ENCODE measurements around the gene ETV1.

DNA sequence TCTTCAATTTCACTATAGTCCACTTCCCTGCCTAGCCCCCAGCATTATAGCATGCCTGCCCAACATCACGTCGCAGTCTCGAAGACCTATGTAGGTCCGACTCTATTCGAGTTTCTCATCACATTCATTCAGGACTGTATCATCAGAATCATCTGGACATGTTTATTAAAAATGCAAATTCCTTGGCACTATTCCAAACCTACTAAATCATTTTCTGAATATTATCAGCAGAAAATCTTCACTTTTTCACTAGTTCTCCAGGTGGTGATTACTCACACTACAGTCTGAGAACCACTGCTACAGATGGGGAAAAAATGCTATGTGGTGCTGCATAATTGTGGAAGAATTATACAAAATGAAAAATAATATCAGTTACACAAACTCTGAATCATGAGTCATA, 29.3 kb upstream of the ETV1 start:
- TF ChIP-seq, protein P1, sequence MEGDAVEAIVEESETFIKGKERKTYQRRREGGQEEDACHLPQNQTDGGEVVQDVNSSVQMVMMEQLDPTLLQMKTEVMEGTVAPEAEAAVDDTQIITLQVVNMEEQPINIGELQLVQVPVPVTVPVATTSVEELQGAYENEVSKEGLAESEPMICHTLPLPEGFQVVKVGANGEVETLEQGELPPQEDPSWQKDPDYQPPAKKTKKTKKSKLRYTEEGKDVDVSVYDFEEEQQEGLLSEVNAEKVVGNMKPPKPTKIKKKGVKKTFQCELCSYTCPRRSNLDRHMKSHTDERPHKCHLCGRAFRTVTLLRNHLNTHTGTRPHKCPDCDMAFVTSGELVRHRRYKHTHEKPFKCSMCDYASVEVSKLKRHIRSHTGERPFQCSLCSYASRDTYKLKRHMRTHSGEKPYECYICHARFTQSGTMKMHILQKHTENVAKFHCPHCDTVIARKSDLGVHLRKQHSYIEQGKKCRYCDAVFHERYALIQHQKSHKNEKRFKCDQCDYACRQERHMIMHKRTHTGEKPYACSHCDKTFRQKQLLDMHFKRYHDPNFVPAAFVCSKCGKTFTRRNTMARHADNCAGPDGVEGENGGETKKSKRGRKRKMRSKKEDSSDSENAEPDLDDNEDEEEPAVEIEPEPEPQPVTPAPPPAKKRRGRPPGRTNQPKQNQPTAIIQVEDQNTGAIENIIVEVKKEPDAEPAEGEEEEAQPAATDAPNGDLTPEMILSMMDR (conservative IDR thresholded peaks at IDR 0.05) = no peak
- no peak for TF ChIP-seq ZFX (IDR thresholded peaks at IDR 0.05)
